Sigmoid colon (tissue), 4 donors: ENCODE data around the gene SARS2.

ENCODE experiments used
- CTCF ChIP-seq, 4 experiments: fragments of 450-650 bp in 3 of 4; fragments of 200-600 bp in 1 of 4; IDR thresholded peaks; one replicate each; pipeline ENCODE4 v1.5.1; 2016 to 2019; ENCODE audit warnings: antibody characterized with exemption in 4 of 4, mild to moderate bottlenecking in 3 of 4, moderate library complexity in 2 of 4
- EP300 ChIP-seq, 4 donors: sonication (generic); formaldehyde crosslinking; IDR thresholded peaks; one replicate each; pipeline ENCODE4 v1.6.1; 2017; ENCODE audit warnings: antibody characterized with exemption in 4 of 4
- POLR2A ChIP-seq, 2 donors: fragments of 450-650 bp; IDR thresholded peaks; one replicate each; pipeline ENCODE4 v1.6.1; 2016; ENCODE audit warnings: antibody characterized with exemption in 2 of 2, mild to moderate bottlenecking in 2 of 2, moderate library complexity in 2 of 2

GRCh38 chr19:38891771-38892170, 38.8 kb downstream of the SARS2 start:
- TF ChIP-seq EP300 (IDR thresholded peaks at IDR 0.05) (no peak), CTCF (IDR thresholded peaks at IDR 0.05) (no peak), POLR2A (IDR thresholded peaks at IDR 0.05) (no peak)
